ENCODE measurements around the gene ATP6V0D1.

The ATP6V0D1 gene

GRCh38 chr16:67395458-67396158 is 85.3 kb downstream of the ATP6V0D1 start:
- Mint-ChIP-seq H3K27me3 (ENCODE audit: low read depth, poor library complexity) (peaks cover 33% of the 10 kb centered on the region), H3K36me3 (ENCODE audit: low read depth) (no peaks in the 10 kb centered on the region), H3K9me3 (no peaks in the 10 kb centered on the region), H3K4me3 (peak overlapping the region; percentile 18), H3K27ac (no peak overlapping the region), H3K4me1 (peaks cover 64% of the 10 kb centered on the region)
- no peak for TF ChIP-seq CTCF (IDR thresholded peaks at IDR 0.05)
- peak; percentile 34 for DNase-seq

DNA sequence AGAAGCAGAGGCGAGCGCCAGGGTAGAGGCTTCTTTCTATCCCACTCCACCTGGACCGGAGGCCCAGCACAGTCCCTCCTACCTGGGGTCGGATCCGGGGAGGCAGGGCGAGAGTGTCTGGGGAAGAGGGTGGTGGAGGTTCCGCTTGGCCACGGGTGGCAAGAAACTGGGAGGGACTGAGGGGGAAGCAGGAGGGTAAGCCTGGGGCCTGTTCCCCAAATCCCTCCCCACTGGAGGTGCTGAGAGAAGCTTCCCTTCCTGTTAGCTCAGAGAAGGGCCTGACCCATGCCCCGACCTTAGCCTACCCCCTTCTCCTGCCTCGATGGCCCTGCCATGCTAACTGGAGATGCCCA is 85.9 kb downstream of the ATP6V0D1 start:
- peaks cover 33% of the 10 kb centered on the region for H3K27me3 Mint-ChIP-seq (ENCODE audit: low read depth, poor library complexity)
- DNase-seq, result no peak
- H3K36me3 Mint-ChIP-seq (ENCODE audit: low read depth), result no peaks in the 10 kb centered on the region
- no peaks in the 10 kb centered on the region for H3K9me3 Mint-ChIP-seq
- peak overlapping the region; percentile 18 for H3K4me3 Mint-ChIP-seq
- TF ChIP-seq CTCF (IDR thresholded peaks at IDR 0.05), result no peak
- no peak overlapping the region for H3K27ac Mint-ChIP-seq
- H3K4me1 Mint-ChIP-seq, result peaks cover 67% of the 10 kb centered on the region

- Mint-ChIP-seq H3K36me3 (ENCODE audit: low read depth) (no peaks in the 10 kb centered on the region), H3K27me3 (ENCODE audit: low read depth, poor library complexity) (peaks cover 33% of the 10 kb centered on the region), H3K9me3 (no peaks in the 10 kb centered on the region), H3K4me1 (peaks cover 70% of the 10 kb centered on the region), H3K27ac (no peak overlapping the region), H3K4me3 (peak overlapping the region; percentile 68)
- DNase-seq, result peak; percentile 63
- TF ChIP-seq CTCF (IDR thresholded peaks at IDR 0.05), result no peak
Observed at GRCh38 chr16:67394155-67395104, 86.5 kb downstream of the ATP6V0D1 start.

GRCh38 chr16:67393788-67394154 is 87.2 kb downstream of the ATP6V0D1 start:
- Mint-ChIP-seq H3K27me3 (ENCODE audit: low read depth, poor library complexity) (peaks cover 33% of the 10 kb centered on the region), H3K36me3 (ENCODE audit: low read depth) (no peaks in the 10 kb centered on the region)

DNA sequence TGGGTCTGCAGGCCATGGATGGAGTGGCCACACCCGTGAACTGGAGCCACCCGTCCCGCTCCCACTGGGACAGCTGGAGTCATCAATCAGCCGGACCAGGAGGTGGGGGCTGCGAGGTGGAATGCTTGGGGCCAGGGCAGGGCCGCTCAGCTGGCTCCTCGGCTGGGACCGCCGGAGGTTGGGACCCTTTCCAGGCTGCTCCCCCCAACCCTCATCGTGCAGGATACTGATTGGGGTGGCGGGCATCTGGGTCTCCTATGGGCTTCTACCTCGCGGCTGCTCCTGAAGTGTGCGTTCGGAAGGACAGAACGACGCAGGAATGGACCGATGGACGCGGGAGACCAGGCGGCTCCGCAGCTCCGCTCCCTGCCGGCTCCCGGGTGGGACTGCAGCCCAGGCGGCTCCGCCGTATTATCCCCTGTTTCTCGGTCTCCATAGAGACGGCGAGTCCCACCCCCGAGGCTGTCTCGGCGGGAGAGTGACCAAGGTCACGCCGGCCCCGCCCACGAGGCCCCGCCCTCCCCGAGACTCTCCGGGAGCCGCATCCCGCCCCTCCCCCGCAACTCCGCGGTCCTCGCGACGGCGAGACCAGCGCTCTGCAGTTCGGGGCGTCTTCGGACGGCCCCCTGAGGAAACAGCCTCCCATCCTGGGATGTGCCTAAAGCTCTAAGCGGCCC is 87.7 kb downstream of the ATP6V0D1 start, which contains the start of gene TPPP3:
TPPP3 (minus strand) TSS at position 388 of the 677 bp plus-strand sequence. CDS start 2,387 bp downstream, outside the sequence.
- DNase-seq, result peak; percentile 94
- H3K4me3 Mint-ChIP-seq, result peak within 1 kb of the TSS; percentile 68

More at GRCh38 chr16:67393788-67394154, 87.2 kb downstream of the ATP6V0D1 start:
- no peak for DNase-seq
- no peak for TF ChIP-seq CTCF (IDR thresholded peaks at IDR 0.05)
- H3K4me1 Mint-ChIP-seq, result peaks cover 76% of the 10 kb centered on the region
- no peaks in the 10 kb centered on the region for H3K9me3 Mint-ChIP-seq
- peak overlapping the region; percentile 68 for H3K4me3 Mint-ChIP-seq
- H3K27ac Mint-ChIP-seq, result no peak overlapping the region

More for the DNA sequence above, 87.7 kb downstream of the ATP6V0D1 start, which contains the start of gene TPPP3:
- H3K36me3 Mint-ChIP-seq (ENCODE audit: low read depth), result no peaks in the 10 kb centered on the region
- H3K9me3 Mint-ChIP-seq, result no peaks in the 10 kb centered on the region
- H3K27me3 Mint-ChIP-seq (ENCODE audit: low read depth, poor library complexity), result peaks cover 36% of the 10 kb centered on the region
- H3K4me1 Mint-ChIP-seq, result peaks cover 78% of the 10 kb centered on the region
- peak; percentile 61 for TF ChIP-seq CTCF (IDR thresholded peaks at IDR 0.05)
- H3K27ac Mint-ChIP-seq, result no peak within 1 kb of the TSS

All from nephron progenitor cell (in vitro differentiated cells).